ENCODE results near the gene DTNB.

The DTNB gene

GRCh38 chr2:25698752-25699151 lies 25.4 kb upstream of the DTNB start:
- TF ChIP-seq CTCF (IDR thresholded peaks at IDR 0.05; ENCODE audit: low read depth, low read length) = no peak
- no peak overlapping the region for H3K4me3 ChIP-seq (replicated peaks in 1 of 2; ENCODE audit: low read depth in 2 of 2, low read length in 2 of 2)
- peak; percentile 21 to 39 for DNase-seq (ENCODE audit: low read depth in 2 of 2)

GRCh38 chr2:25697559-25698341 lies 24.4 kb upstream of the DTNB start:
- TF ChIP-seq CTCF (IDR thresholded peaks at IDR 0.05; ENCODE audit: low read depth, low read length) = no peak
- DNase-seq (ENCODE audit: low read depth in 2 of 2) = peak in 1 of 2 donors; percentile 23
- H3K4me3 ChIP-seq (replicated peaks in 1 of 2; ENCODE audit: low read depth in 2 of 2, low read length in 2 of 2) = no peak overlapping the region

GRCh38 chr2:25692737-25693445 lies 19.5 kb upstream of the DTNB start:
- H3K4me3 ChIP-seq (replicated peaks in 1 of 2; ENCODE audit: low read depth in 2 of 2, low read length in 2 of 2) = no peak overlapping the region
- DNase-seq (ENCODE audit: low read depth in 2 of 2) = no peak
- no peak for TF ChIP-seq CTCF (IDR thresholded peaks at IDR 0.05; ENCODE audit: low read depth, low read length)

- peak; percentile 52 to 53 for DNase-seq (ENCODE audit: low read depth in 2 of 2)
- no peak for TF ChIP-seq CTCF (IDR thresholded peaks at IDR 0.05; ENCODE audit: low read depth, low read length)
- H3K4me3 ChIP-seq (replicated peaks in 1 of 2; ENCODE audit: low read depth in 2 of 2, low read length in 2 of 2) = no peak overlapping the region
These were observed 18.8 kb upstream of the DTNB start for GRCh38 chr2:25692143-25692542.

GRCh38 chr2:25690058-25690457 lies 16.7 kb upstream of the DTNB start:
- DNase-seq (ENCODE audit: low read depth in 2 of 2) = peak; percentile 22 to 27
- no peak overlapping the region for H3K4me3 ChIP-seq (replicated peaks in 1 of 2; ENCODE audit: low read depth in 2 of 2, low read length in 2 of 2)
- TF ChIP-seq CTCF (IDR thresholded peaks at IDR 0.05; ENCODE audit: low read depth, low read length) = no peak

- no peak for DNase-seq (ENCODE audit: low read depth in 2 of 2)
- TF ChIP-seq CTCF (IDR thresholded peaks at IDR 0.05; ENCODE audit: low read depth, low read length) = no peak
- no peak overlapping the region for H3K4me3 ChIP-seq (replicated peaks in 1 of 2; ENCODE audit: low read depth in 2 of 2, low read length in 2 of 2)
These were observed 14.9 kb upstream of the DTNB start for GRCh38 chr2:25688236-25688635.

All from cardiac fibroblast (primary cell).